Right lobe of liver (tissue), 6 donors: Measurements from ENCODE around the gene ERBB4. TPM values are rescaled to one million over a fixed set of nuclear protein-coding genes. Genes with fewer than 3 reads are reported as not detected.
A peak's percentile ranks its signal among the peaks of the same experiment; 100 is the strongest.

Experiments
- ATAC-seq, 4 donors: fragments of 200-7000 bp; cut with Tn5 transposase; one replicate each; pipeline ENCODE4 v1.9.1; 2020; ENCODE audit warnings: mild to moderate bottlenecking in 4 of 4, moderate library complexity in 4 of 4
- DNase-seq, 3 donors: peaks; one replicate each; pipeline ENCODE4 v3.0.0-alpha.2; 2020
- H3K27ac ChIP-seq, 3 donors: fragments of 200-600 bp; one replicate each; pipeline ENCODE4 v1.8.0; 2022
- H3K27me3 ChIP-seq, 2 donors: fragments of 200-600 bp; one replicate each; pipeline ENCODE4 v1.8.0; 2022
- H3K36me3 ChIP-seq, 4 donors: fragments of 200-600 bp; sonication (generic) in 1 of 4; one replicate each; pipeline versions ENCODE4 v1.5.1 to v1.8.0; 2017 to 2022; ENCODE audit warnings: control low read depth in 1 of 4
- H3K4me1 ChIP-seq, 4 donors: fragments of 200-600 bp; sonication (generic) in 1 of 4; one replicate each; pipeline versions ENCODE4 v1.5.1 to v1.8.0; 2017 to 2022; ENCODE audit warnings: control low read depth in 1 of 4
- H3K4me3 ChIP-seq, 3 donors: fragments of 200-600 bp; one replicate each; pipeline ENCODE4 v1.8.0; 2022
- H3K9me3 ChIP-seq, 4 donors: fragments of 200-600 bp; sonication (generic) in 1 of 4; one replicate each; pipeline versions ENCODE4 v1.5.1 to v1.8.0; 2017 to 2022; ENCODE audit warnings: control low read depth in 1 of 4
- CTCF ChIP-seq, 4 donors: fragments of 200-600 bp in 3 of 4; fragments of 450-650 bp in 1 of 4; IDR thresholded peaks; one replicate each; pipeline versions ENCODE4 v1.5.1 to v1.8.0; 2016 to 2022; ENCODE audit warnings: antibody characterized with exemption in 4 of 4, mild to moderate bottlenecking in 2 of 4
- POLR2A ChIP-seq: fragments of 450-650 bp; IDR thresholded peaks from one replicate; pipeline ENCODE4 v1.6.1; 2017; ENCODE audit warnings: antibody characterized with exemption, mild to moderate bottlenecking
- WGBS: methylation state at CpG from one replicate; pipeline ENCODE4 v1.1.6; 2018; ENCODE audit warnings: low coverage, low lambda C conversion rate; ENCODE audit not compliant: insufficient coverage; ENCODE audit errors: missing lambda C conversion rate; 5-methylcytosine and 5-hydroxymethylcytosine counted together
- intact Hi-C, 2 donors: fragments of 100-400 bp; cut with DNase I; formaldehyde crosslinking; loops; one replicate each; pipeline versions ENCODE4 v1.11.2 to v1.14.1; 2022
- total RNA-seq, 6 experiments: library from RNA; depleted of rRNA in 2 of 6; stranded (reverse); fragments of >200 nt in 2 of 6; fragmentation: NEBNext Ultra II Directional in 3 of 6; extraction: Animal tissue kit (Norgen Biotek cat#: 25700) in 3 of 6; gene quantifications; one replicate each; pipeline versions ENCODE4 v1.1.0 to v1.2.4, GENCODE V29; 2016 to 2023
- donor health status: DM: no; HTN: yes; CAD: no.
- donor health status: DM: no; HTN: no; CAD: no.
- donor health status: DM: no; HTN: no; CAD: no.
- donor health status: DM: no; HTN: yes; CAD: no.
- donor health status: DM: no; HTN: yes; CAD: no.

ERBB4 gene
- total RNA-seq, 6 experiments from 2014 or later = 0.02 to 0.59 (median 0.08) TPM; not detected in 2

GRCh38 chr2:212337486-212338343, 200.9 kb downstream of the ERBB4 start:
- Histone ChIP-seq H3K4me1 (no peaks in the 10 kb centered on the region), H3K4me3 (no peak overlapping the region), H3K27ac (no peak overlapping the region), H3K27me3 (no peaks in the 10 kb centered on the region), H3K36me3 (no peaks in the 10 kb centered on the region), H3K9me3 (no peaks in the 10 kb centered on the region)
- DNase-seq (no peak), ATAC-seq (no peak)
- intact Hi-C loops = no loop called here
- no peak for TF ChIP-seq POLR2A
- TF ChIP-seq CTCF (IDR thresholded peaks at IDR 0.05) = no peak
- WGBS = 53% methylated on average over 4 of the region's 4 CpGs

GRCh38 chr2:212337036-212337435, 201.6 kb downstream of the ERBB4 start:
- DNase-seq (no peak), ATAC-seq (no peak)
- 14% methylated on average over 2 of the region's 2 CpGs for WGBS
- Histone ChIP-seq H3K9me3 (no peaks in the 10 kb centered on the region), H3K4me1 (no peaks in the 10 kb centered on the region), H3K27ac (no peak overlapping the region), H3K27me3 (no peaks in the 10 kb centered on the region), H3K36me3 (no peaks in the 10 kb centered on the region), H3K4me3 (no peak overlapping the region)
- TF ChIP-seq POLR2A = no peak
- no peak for TF ChIP-seq CTCF (IDR thresholded peaks at IDR 0.05)
- intact Hi-C loops = no loop called here

DNA sequence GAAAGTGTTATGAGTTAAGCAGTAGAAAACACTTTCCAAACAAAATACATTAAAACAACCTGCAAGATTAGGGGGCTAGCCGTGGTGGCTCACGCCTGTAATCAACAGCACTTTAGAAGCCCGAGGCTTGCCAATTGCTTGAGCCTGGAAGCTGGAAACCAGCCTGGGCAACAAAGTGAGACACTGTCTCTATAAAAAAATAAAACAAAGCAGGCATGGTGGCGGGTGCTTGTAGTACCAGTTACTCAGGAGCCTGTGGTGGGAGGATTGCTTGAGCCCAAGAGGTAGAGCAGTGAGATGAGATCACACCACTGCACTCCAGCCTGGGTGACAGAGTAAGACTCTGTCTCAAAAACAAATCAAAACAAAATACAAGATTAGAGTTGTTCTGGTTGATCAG, 208.3 kb downstream of the ERBB4 start:
- H3K27me3 ChIP-seq = no peaks in the 10 kb centered on the region
- no peak for TF ChIP-seq CTCF (IDR thresholded peaks at IDR 0.05)
- no peak for TF ChIP-seq POLR2A
- 76% methylated on average over 3 of the region's 4 CpGs for WGBS
- H3K4me3 ChIP-seq = no peak overlapping the region
- H3K9me3 ChIP-seq = no peaks in the 10 kb centered on the region
- intact Hi-C loops = no loop called here
- DNase-seq (peak in 1 of 3 donors; percentile 9), ATAC-seq (no peak)
- H3K4me1 ChIP-seq = no peaks in the 10 kb centered on the region
- no peak overlapping the region for H3K27ac ChIP-seq
- no peaks in the 10 kb centered on the region for H3K36me3 ChIP-seq

GRCh38 chr2:212328712-212329496, 209.7 kb downstream of the ERBB4 start:
- H3K9me3 ChIP-seq = no peaks in the 10 kb centered on the region
- intact Hi-C loops = no loop called here
- H3K4me3 ChIP-seq = no peak overlapping the region
- H3K36me3 ChIP-seq = no peaks in the 10 kb centered on the region
- no peak for ATAC-seq
- H3K4me1 ChIP-seq = no peaks in the 10 kb centered on the region
- no peak overlapping the region for H3K27ac ChIP-seq
- TF ChIP-seq POLR2A (no peak), CTCF (IDR thresholded peaks at IDR 0.05) (no peak)
- no peak for DNase-seq
- H3K27me3 ChIP-seq = no peaks in the 10 kb centered on the region
